ENCODE measurements around the gene NOL3.

DNA sequence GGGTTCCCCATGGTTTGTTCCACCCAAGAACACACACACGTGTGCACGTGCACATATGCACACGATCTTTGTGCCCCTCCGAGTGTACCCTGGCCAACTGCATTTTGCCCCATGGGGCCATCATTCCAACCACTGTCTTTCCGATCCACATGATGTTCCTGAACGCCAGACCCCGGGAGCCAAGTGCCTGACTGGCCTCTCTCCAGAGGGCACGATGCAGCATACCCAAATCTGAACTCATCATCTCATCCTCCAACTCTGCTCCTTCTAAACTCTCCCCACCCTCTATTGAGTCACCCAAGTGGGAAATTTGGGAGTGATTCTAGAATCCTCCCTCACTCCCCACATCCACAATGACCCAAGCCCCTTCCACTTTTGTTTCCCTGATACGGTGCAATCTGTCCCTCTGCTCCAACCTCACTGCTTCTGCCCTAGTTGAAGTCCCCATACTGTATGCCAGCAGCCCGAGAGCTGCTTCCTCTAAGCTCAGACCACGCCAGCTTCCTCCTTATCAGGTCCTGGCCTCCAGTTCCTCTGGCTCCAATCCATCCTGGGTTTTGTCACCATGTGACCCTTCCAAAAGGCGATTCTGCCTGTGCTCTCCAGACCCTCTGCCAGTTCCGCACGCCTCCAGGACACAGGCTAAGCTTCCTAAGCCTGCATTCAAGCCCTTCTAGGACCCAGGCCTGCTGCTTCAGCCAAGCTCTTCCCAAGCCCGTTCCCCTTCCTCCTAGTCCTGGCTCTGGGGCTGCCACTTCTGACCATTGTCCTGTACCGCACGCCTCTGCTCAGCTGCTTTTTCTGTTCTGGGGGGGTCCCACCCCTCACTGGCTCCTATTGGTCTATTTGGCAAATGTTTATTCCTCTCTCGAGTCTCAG, 46.5 kb downstream of the NOL3 start:
- no peak for TF ChIP-seq EP300 (IDR thresholded peaks at IDR 0.05; ENCODE audit: borderline replicate concordance)
- TF ChIP-seq EGR1 (IDR thresholded peaks at IDR 0.05): no peak
- no peak for TF ChIP-seq TAF1 (IDR thresholded peaks at IDR 0.05; ENCODE audit: low read depth)
- TF ChIP-seq RAD21 (IDR thresholded peaks at IDR 0.05; ENCODE audit: low read depth): no peak
